ENCODE measurements around the gene ATP11A. TPM values are rescaled to one million over a fixed set of nuclear protein-coding genes. Genes with fewer than 3 reads are reported as not detected.
A peak's percentile ranks its signal among the peaks of the same experiment; 100 is the strongest.

Gene ATP11A
- total RNA-seq (10 to 100 TPM; 18.0 to 24.7 TPM), polyA plus RNA-seq (ENCODE audit: insufficient read length in 2 of 2) (10 to 100 TPM; 20.2 to 22.9 TPM)
- long read RNA-seq, donor 1, transcript ATP11A-217 (1 exons, 3,542 nt), result major isoform, 6 of 6 reads
- long read RNA-seq, donor 1, partial matches to known transcripts, result 0 of 6 reads
- long read RNA-seq, donor 1, other reads (novel, unspliced or antisense), result 0 of 6 reads
- long read RNA-seq, donor 2, partial matches to known transcripts, result 0 of 3 reads
- long read RNA-seq, donor 2, other reads (novel, unspliced or antisense), result 0 of 3 reads
- long read RNA-seq, donor 3, partial matches to known transcripts, result 0 of 4 reads
- long read RNA-seq, donor 3, other reads (novel, unspliced or antisense), result 0 of 4 reads
- long read RNA-seq, donor 4, full-length matches to known transcripts, result 143 of 164 reads
- long read RNA-seq, donor 4, partial matches to known transcripts, result 21 of 164 reads
- long read RNA-seq, donor 4, other reads (novel, unspliced or antisense), result 0 of 164 reads

- H3K9me3 ChIP-seq (ENCODE audit: control insufficient read depth, insufficient read depth, low read length), result no peaks in the 10 kb centered on the region
- WGBS (ENCODE audit: insufficient coverage), result 3% methylated on average over 95 of the region's 95 CpGs
- peaks cover 18% of the 10 kb centered on the region for H3K4me1 ChIP-seq (ENCODE audit: control insufficient read depth, insufficient read depth, low read length)
- peak within 1 kb of the TSS; percentile 65 for H3K4me3 ChIP-seq (ENCODE audit: low read depth, low read length)
- H3K36me3 ChIP-seq (ENCODE audit: control insufficient read depth, insufficient read depth, low read length), result peaks cover 3% of the 10 kb centered on the region
- H3K27me3 ChIP-seq (ENCODE audit: control insufficient read depth, insufficient read depth, low read length), result no peaks in the 10 kb centered on the region
- peak; percentile 57 to 96 (median 74) for DNase-seq (ENCODE audit: low read depth in 4 of 6, low spot score in 6 of 6)
- no peak within 1 kb of the TSS for H3K27ac ChIP-seq (ENCODE audit: low read depth, low read length)
Measured at GRCh38 chr13:112689303-112690245, at the start of gene ATP11A. Gene ATP11A (plus strand): TSS chr13:112690038. CDS start chr13:112690417, 379 bp downstream.

- Histone ChIP-seq H3K27ac (ENCODE audit: low read depth, low read length) (no peak overlapping the region), H3K4me1 (ENCODE audit: control insufficient read depth, insufficient read depth, low read length) (peaks cover 4% of the 10 kb centered on the region), H3K36me3 (ENCODE audit: control insufficient read depth, insufficient read depth, low read length) (no peaks in the 10 kb centered on the region), H3K27me3 (ENCODE audit: control insufficient read depth, insufficient read depth, low read length) (peaks cover 16% of the 10 kb centered on the region), H3K4me3 (ENCODE audit: low read depth, low read length) (no peak overlapping the region), H3K9me3 (ENCODE audit: control insufficient read depth, insufficient read depth, low read length) (no peaks in the 10 kb centered on the region)
- DNase-seq (ENCODE audit: low read depth in 4 of 6, low spot score in 6 of 6), result no peak
- 92% methylated on average over 16 of the region's 19 CpGs for WGBS (ENCODE audit: insufficient coverage)
Measured at GRCh38 chr13:112641456-112642089, 48.3 kb upstream of the ATP11A start.

GRCh38 chr13:112642090-112642460 is 47.8 kb upstream of the ATP11A start:
- peaks cover 4% of the 10 kb centered on the region for H3K4me1 ChIP-seq (ENCODE audit: control insufficient read depth, insufficient read depth, low read length)
- peaks cover 14% of the 10 kb centered on the region for H3K27me3 ChIP-seq (ENCODE audit: control insufficient read depth, insufficient read depth, low read length)
- DNase-seq (ENCODE audit: low read depth in 4 of 6, low spot score in 6 of 6), result no peak
- no peaks in the 10 kb centered on the region for H3K36me3 ChIP-seq (ENCODE audit: control insufficient read depth, insufficient read depth, low read length)
- no peak overlapping the region for H3K27ac ChIP-seq (ENCODE audit: low read depth, low read length)
- WGBS (ENCODE audit: insufficient coverage), result 94% methylated on average over 13 of the region's 13 CpGs
- no peak overlapping the region for H3K4me3 ChIP-seq (ENCODE audit: low read depth, low read length)
- no peaks in the 10 kb centered on the region for H3K9me3 ChIP-seq (ENCODE audit: control insufficient read depth, insufficient read depth, low read length)

- Histone ChIP-seq H3K27me3 (ENCODE audit: control insufficient read depth, insufficient read depth, low read length) (peaks cover 7% of the 10 kb centered on the region), H3K4me1 (ENCODE audit: control insufficient read depth, insufficient read depth, low read length) (peaks cover 4% of the 10 kb centered on the region), H3K9me3 (ENCODE audit: control insufficient read depth, insufficient read depth, low read length) (no peaks in the 10 kb centered on the region), H3K27ac (ENCODE audit: low read depth, low read length) (no peak overlapping the region), H3K4me3 (ENCODE audit: low read depth, low read length) (no peak overlapping the region), H3K36me3 (ENCODE audit: control insufficient read depth, insufficient read depth, low read length) (no peaks in the 10 kb centered on the region)
- no peak for DNase-seq (ENCODE audit: low read depth in 4 of 6, low spot score in 6 of 6)
- 91% methylated on average over 8 of the region's 9 CpGs for WGBS (ENCODE audit: insufficient coverage)
Measured at GRCh38 chr13:112643759-112644459, 45.9 kb upstream of the ATP11A start.

- peaks cover 4% of the 10 kb centered on the region for H3K4me1 ChIP-seq (ENCODE audit: control insufficient read depth, insufficient read depth, low read length)
- no peak for DNase-seq (ENCODE audit: low read depth in 4 of 6, low spot score in 6 of 6)
- H3K27me3 ChIP-seq (ENCODE audit: control insufficient read depth, insufficient read depth, low read length), result peaks cover 2% of the 10 kb centered on the region
- H3K4me3 ChIP-seq (ENCODE audit: low read depth, low read length), result no peak overlapping the region
- no peak overlapping the region for H3K27ac ChIP-seq (ENCODE audit: low read depth, low read length)
- H3K9me3 ChIP-seq (ENCODE audit: control insufficient read depth, insufficient read depth, low read length), result no peaks in the 10 kb centered on the region
- no peaks in the 10 kb centered on the region for H3K36me3 ChIP-seq (ENCODE audit: control insufficient read depth, insufficient read depth, low read length)
- 91% methylated on average over 48 of the region's 49 CpGs for WGBS (ENCODE audit: insufficient coverage)
Measured at GRCh38 chr13:112645327-112645914, 44.4 kb upstream of the ATP11A start.

GRCh38 chr13:112647256-112647655 is 42.6 kb upstream of the ATP11A start:
- no peaks in the 10 kb centered on the region for H3K36me3 ChIP-seq (ENCODE audit: control insufficient read depth, insufficient read depth, low read length)
- H3K4me1 ChIP-seq (ENCODE audit: control insufficient read depth, insufficient read depth, low read length), result peaks cover 2% of the 10 kb centered on the region
- no peak overlapping the region for H3K4me3 ChIP-seq (ENCODE audit: low read depth, low read length)
- no peaks in the 10 kb centered on the region for H3K9me3 ChIP-seq (ENCODE audit: control insufficient read depth, insufficient read depth, low read length)
- no peak for DNase-seq (ENCODE audit: low read depth in 4 of 6, low spot score in 6 of 6)
- no peak overlapping the region for H3K27ac ChIP-seq (ENCODE audit: low read depth, low read length)
- 81% methylated on average over 11 of the region's 14 CpGs for WGBS (ENCODE audit: insufficient coverage)
- no peaks in the 10 kb centered on the region for H3K27me3 ChIP-seq (ENCODE audit: control insufficient read depth, insufficient read depth, low read length)

- Histone ChIP-seq H3K4me1 (ENCODE audit: control insufficient read depth, insufficient read depth, low read length) (peaks cover 3% of the 10 kb centered on the region), H3K27me3 (ENCODE audit: control insufficient read depth, insufficient read depth, low read length) (no peaks in the 10 kb centered on the region), H3K36me3 (ENCODE audit: control insufficient read depth, insufficient read depth, low read length) (no peaks in the 10 kb centered on the region), H3K27ac (ENCODE audit: low read depth, low read length) (no peak overlapping the region), H3K4me3 (ENCODE audit: low read depth, low read length) (no peak overlapping the region), H3K9me3 (ENCODE audit: control insufficient read depth, insufficient read depth, low read length) (no peaks in the 10 kb centered on the region)
- 84% methylated on average over 9 of the region's 10 CpGs for WGBS (ENCODE audit: insufficient coverage)
- no peak for DNase-seq (ENCODE audit: low read depth in 4 of 6, low spot score in 6 of 6)
Measured at GRCh38 chr13:112648101-112648500, 41.7 kb upstream of the ATP11A start.

- H3K27me3 ChIP-seq (ENCODE audit: control insufficient read depth, insufficient read depth, low read length), result no peaks in the 10 kb centered on the region
- H3K4me3 ChIP-seq (ENCODE audit: low read depth, low read length), result no peak overlapping the region
- no peaks in the 10 kb centered on the region for H3K36me3 ChIP-seq (ENCODE audit: control insufficient read depth, insufficient read depth, low read length)
- H3K4me1 ChIP-seq (ENCODE audit: control insufficient read depth, insufficient read depth, low read length), result peaks cover 3% of the 10 kb centered on the region
- DNase-seq (ENCODE audit: low read depth in 4 of 6, low spot score in 6 of 6), result no peak
- H3K9me3 ChIP-seq (ENCODE audit: control insufficient read depth, insufficient read depth, low read length), result no peaks in the 10 kb centered on the region
- WGBS (ENCODE audit: insufficient coverage), result 98% methylated on average over 31 of the region's 31 CpGs
- no peak overlapping the region for H3K27ac ChIP-seq (ENCODE audit: low read depth, low read length)
Measured at GRCh38 chr13:112648966-112649690, 40.7 kb upstream of the ATP11A start.
